ENCODE data around the gene HIKESHI. TPM values are rescaled to one million over a fixed set of nuclear protein-coding genes. Genes with fewer than 3 reads are reported as not detected.
A peak's percentile ranks its signal among the peaks of the same experiment; 100 is the strongest.

Gene HIKESHI
- total and polyA plus RNA-seq, 2 of the 8 experiments (the other 6 are each of a cell fraction or from before 2014, with no cell fraction given): 65.4 to 90.2 TPM

- Histone ChIP-seq H2BK15ac (ENCODE audit: low read length) (no peak overlapping the region), H4K8ac (ENCODE audit: extremely low read depth, insufficient read depth, low read length) (no peak overlapping the region), H3K4me1 (replicated peaks in 1 of 4; ENCODE audit: control insufficient read depth in 3 of 4, insufficient read depth in 4 of 4, low read length in 3 of 4) (0 out of 7 replicates have a peak, but pooled peaks cover 0 to 2% (median 0%) of the 10 kb centered on the region in 4 experiments), H3K27ac (ENCODE audit: low read depth, low read length) (no peak overlapping the region), H2BK20ac (ENCODE audit: low read length) (no peak overlapping the region), H3K79me2 (ENCODE audit: control insufficient read depth in 1 of 2, insufficient read depth in 2 of 2, low read length in 2 of 2) (no peaks in the 10 kb centered on the region), H4K20me1 (replicated peaks in 1 of 2; ENCODE audit: control insufficient read depth in 1 of 2, insufficient read depth in 2 of 2, low read length in 2 of 2) (no peaks in the 10 kb centered on the region), H2AFZ (ENCODE audit: low read length) (no peak overlapping the region), H3K18ac (ENCODE audit: extremely low read depth, low read length) (no peak overlapping the region), H2AK5ac (ENCODE audit: low read depth, low read length) (no peak overlapping the region), H2BK120ac (replicated peaks; ENCODE audit: low read depth, low read length) (no peak overlapping the region), H3K14ac (ENCODE audit: insufficient read length) (no peak overlapping the region), H3K4me2 (ENCODE audit: insufficient read depth in 1 of 2, low read depth in 2 of 2, low read length in 2 of 2) (no peak overlapping the region), H2BK5ac (ENCODE audit: low read depth, low read length) (no peak overlapping the region), H3K23ac (ENCODE audit: insufficient read length) (no peak overlapping the region), H3K36me3 (ENCODE audit: control insufficient read depth in 2 of 4, insufficient read depth in 4 of 4, low read length in 3 of 4) (no peaks in the 10 kb centered on the region), H3K79me1 (ENCODE audit: low read depth, low read length) (no peaks in the 10 kb centered on the region), H3K56ac (replicated peaks; ENCODE audit: insufficient read length, low read depth, low read length) (no peak overlapping the region), H3K23me2 (ENCODE audit: low read depth, low read length) (peaks cover 2% of the 10 kb centered on the region; the same call in 1 of the 2 replicates), H3K27me3 (replicated peaks in 1 of 4; ENCODE audit: control insufficient read depth in 3 of 4, extremely low read depth in 1 of 4, insufficient read depth in 3 of 4, low read length in 3 of 4) (no peaks in the 10 kb centered on the region), H3K9ac (replicated peaks in 1 of 4; ENCODE audit: extremely low read depth in 1 of 4, low read depth in 3 of 4, low read length in 3 of 4) (no peak overlapping the region), H2BK12ac (ENCODE audit: low read depth, low read length) (no peak overlapping the region), H4K5ac (ENCODE audit: insufficient read length, low read depth, low read length) (no peak overlapping the region), H3K9me3 (ENCODE audit: insufficient read depth in 2 of 2, low read depth in 1 of 2, low read length in 1 of 2) (0 out of 4 replicates have a peak, but pooled peaks cover 0 to 3% of the 10 kb centered on the region in 2 experiments), H4K91ac (replicated peaks; ENCODE audit: insufficient read length, low read length) (no peak overlapping the region), H3K4me3 (ENCODE audit: extremely low read depth in 1 of 4, insufficient read depth in 2 of 4, low read depth in 3 of 4, low read length in 4 of 4) (no peak overlapping the region), H3K4ac (replicated peaks; ENCODE audit: insufficient read length, low read depth, low read length) (no peak overlapping the region)
- TF ChIP-seq SIX5 (IDR thresholded peaks at IDR 0.05; ENCODE audit: low read depth, low read length) (no peak), NRF1 (IDR thresholded peaks at IDR 0.05; ENCODE audit: low read depth, low read length) (no peak), CEBPB (IDR thresholded peaks at IDR 0.05; ENCODE audit: low read depth, low read length) (peak; percentile 17; the same call in 1 of the 2 replicates), BRCA1 (IDR thresholded peaks at IDR 0.05; ENCODE audit: low read depth, low read length) (no peak)
- DNase-seq (ENCODE audit: low read depth in 1 of 2, low spot score in 2 of 2) (no peak), FAIRE-seq (no peak)
- WGBS, 2 experiments (ENCODE audit: extremely low coverage in 1 of 2, insufficient coverage in 1 of 2, insufficient read length in 1 of 2, insufficient replicate concordance in 2 of 2, low coverage in 1 of 2, low lambda C conversion rate in 2 of 2, missing lambda C conversion rate in 1 of 2): 85% methylated on average over 7 of the region's 7 CpGs; no CpG with 5 or more reads in 1 of the 2 experiments
- POLR2A ChIA-PET (ENCODE audit: partially characterized antibody): no interaction called here
- CTCF ChIA-PET (ENCODE audit: partially characterized antibody): interaction anchor here (1.0 to 2.4 kb wide), 4 partner anchors 9 to 49 kb away, joined by 4 to 9 read pairs (median 6); no protein-coding TSS in a partner anchor
Measured at GRCh38 chr11:86369668-86370067, 67.6 kb downstream of the HIKESHI start.
